GM23338 (cell line): Measurements from ENCODE around the gene LENEP. TPM values are rescaled to one million over a fixed set of nuclear protein-coding genes. Genes with fewer than 3 reads are reported as not detected.
"Not testable (repeated sequence)": the region's sequence is repeated elsewhere in the genome, so short reads cannot be mapped to it uniquely, and the experiment has no call there.

Source experiments
- ATAC-seq: fragments of 200-7000 bp; cut with Tn5 transposase; 3 replicates; pipeline ENCODE4 v1.9.1; 2020
- DNase-seq: peaks from one replicate; pipeline ENCODE4 v3.0.0-alpha.2; 2015; ENCODE audit warnings: low spot score
- H2AFZ ChIP-seq: fragments of 200-600 bp; sonication (generic); 2 replicates; pipeline ENCODE4 v1.8.0; 2016; ENCODE audit warnings: antibody characterized with exemption, mild to moderate bottlenecking, moderate library complexity
- H3F3A ChIP-seq: fragments of 200-600 bp; sonication (generic); replicated peaks from 2 replicates; pipeline ENCODE4 v1.8.0; 2017; ENCODE audit warnings: antibody characterized with exemption, mixed run types, low read depth
- H3K27ac ChIP-seq: fragments of 200-600 bp; sonication (generic); 2 replicates; pipeline ENCODE4 v1.6.1; 2016; ENCODE audit warnings: low read depth
- H3K27me3 ChIP-seq: fragments of 200-600 bp; sonication (generic); 2 replicates; pipeline ENCODE4 v1.8.0; 2016; ENCODE audit warnings: mild to moderate bottlenecking, mixed run types, moderate library complexity; ENCODE audit not compliant: insufficient read depth
- H3K36me3 ChIP-seq: fragments of 200-600 bp; sonication (generic); 2 replicates; pipeline ENCODE4 v1.8.0; 2016; ENCODE audit warnings: mild to moderate bottlenecking; ENCODE audit not compliant: insufficient read depth
- H3K4me1 ChIP-seq: fragments of 200-600 bp; sonication (generic); 2 replicates; pipeline ENCODE4 v1.8.0; 2016; ENCODE audit warnings: mild to moderate bottlenecking, moderate library complexity; ENCODE audit not compliant: insufficient read depth
- H3K4me2 ChIP-seq: fragments of 200-600 bp; sonication (generic); 2 replicates; pipeline ENCODE4 v1.7.1; 2017; ENCODE audit warnings: mixed run types
- H3K4me3 ChIP-seq: fragments of 200-600 bp; sonication (generic); 2 replicates; pipeline ENCODE4 v1.6.1; 2016; ENCODE audit warnings: mixed run types
- H3K79me2 ChIP-seq: fragments of 200-600 bp; sonication (generic); replicated peaks from 2 replicates; pipeline ENCODE4 v1.8.0; 2017; ENCODE audit warnings: mild to moderate bottlenecking; ENCODE audit not compliant: insufficient read depth
- H3K9me2 ChIP-seq: fragments of 200-600 bp; sonication (generic); 2 replicates; pipeline ENCODE4 v1.8.0; 2017; ENCODE audit not compliant: insufficient read depth
- H4K20me1 ChIP-seq: fragments of 200-600 bp; sonication (generic); replicated peaks from 2 replicates; pipeline ENCODE4 v1.8.0; 2017; ENCODE audit warnings: mild to moderate bottlenecking; ENCODE audit not compliant: insufficient read depth
- H3K27ac Mint-ChIP-seq: 2 replicates; pipeline ENCODE4 v1.8.0; 2020; ENCODE audit warnings: inconsistent platforms, mild to moderate bottlenecking, moderate library complexity, mixed read lengths
- H3K27me3 Mint-ChIP-seq: 3 replicates; pipeline ENCODE4 v1.8.0; 2022; ENCODE audit warnings: low read depth, mild to moderate bottlenecking, moderate library complexity, mixed read lengths, inconsistent platforms; ENCODE audit not compliant: insufficient read depth, poor library complexity
- H3K36me3 Mint-ChIP-seq: 3 replicates; pipeline ENCODE4 v1.8.0; 2021; ENCODE audit warnings: low read depth, mild to moderate bottlenecking, inconsistent platforms, moderate library complexity, mixed read lengths
- H3K4me1 Mint-ChIP-seq: 3 replicates; pipeline ENCODE4 v1.8.0; 2020; ENCODE audit warnings: mild to moderate bottlenecking, inconsistent platforms, mixed read lengths
- H3K4me3 Mint-ChIP-seq: 3 replicates; pipeline ENCODE4 v1.8.0; 2021; ENCODE audit warnings: moderate library complexity, mild to moderate bottlenecking, inconsistent platforms, mixed read lengths
- H3K9me3 Mint-ChIP-seq: 3 replicates; pipeline ENCODE4 v1.8.0; 2020; ENCODE audit warnings: moderate library complexity, mild to moderate bottlenecking, inconsistent platforms, mixed read lengths
- CREB1 ChIP-seq: fragments of 250-450 bp; sonication (Bioruptor Pico); IDR thresholded peaks from 2 replicates; pipeline ENCODE4 v1.5.0; 2020; ENCODE audit warnings: low read depth, mild to moderate bottlenecking, moderate library complexity
- CTCF ChIP-seq, 2 experiments: fragments of 200-600 bp in 1 of 2; sonication (generic) in 1 of 2; conservative IDR thresholded peaks; 2 replicates each; pipeline versions ENCODE4 v1.5.1 to v1.6.1; 2016 to 2017; ENCODE audit warnings: antibody characterized with exemption in 2 of 2, low read depth in 2 of 2, mild to moderate bottlenecking in 2 of 2, moderate library complexity in 1 of 2
- EZH2 ChIP-seq: fragments of 200-600 bp; sonication (generic); IDR thresholded peaks from one replicate; pipeline ENCODE4 v1.8.0; 2017; ENCODE audit warnings: antibody characterized with exemption, mild to moderate bottlenecking, low read depth; ENCODE audit not compliant: unreplicated experiment
- NANOG ChIP-seq: IDR thresholded peaks from 2 replicates; pipeline ENCODE4 v1.6.1; 2016; ENCODE audit warnings: antibody characterized with exemption, borderline replicate concordance
- POLR2AphosphoS5 ChIP-seq: IDR thresholded peaks from 2 replicates; pipeline ENCODE4 v1.6.1; 2016; ENCODE audit warnings: antibody characterized with exemption, low read depth
- REST ChIP-seq: IDR thresholded peaks from one replicate; pipeline ENCODE4 v1.6.1; 2018; ENCODE audit warnings: antibody characterized with exemption; ENCODE audit not compliant: unreplicated experiment
- STAT1 ChIP-seq: IDR thresholded peaks from one replicate; pipeline ENCODE4 v1.6.1; 2016; ENCODE audit warnings: antibody characterized with exemption; ENCODE audit not compliant: unreplicated experiment
- ZNF114 ChIP-seq: fragments of 250-450 bp; sonication (Bioruptor Pico); IDR thresholded peaks from 2 replicates; pipeline ENCODE4 v1.5.0; 2020; ENCODE audit warnings: mild to moderate bottlenecking, moderate library complexity
- polyA plus RNA-seq: library from polyadenylated mRNA; unstranded; fragments of >200 nt; fragmentation: Nextera tagmentation; extraction: Ambion mirVana; gene quantifications from 2 replicates; pipeline ENCODE4 v1.2.1, GENCODE V29; 2016
- total RNA-seq: library from RNA; depleted of rRNA; stranded (reverse); fragments of >200 nt; shearing (Covaris generic); gene quantifications from 2 replicates; pipeline ENCODE4 v1.2.3, GENCODE V29; 2014

The LENEP gene
- total and polyA plus RNA-seq, 2 experiments from 2014 or later = 1.6 TPM; not detected in 1

DNA sequence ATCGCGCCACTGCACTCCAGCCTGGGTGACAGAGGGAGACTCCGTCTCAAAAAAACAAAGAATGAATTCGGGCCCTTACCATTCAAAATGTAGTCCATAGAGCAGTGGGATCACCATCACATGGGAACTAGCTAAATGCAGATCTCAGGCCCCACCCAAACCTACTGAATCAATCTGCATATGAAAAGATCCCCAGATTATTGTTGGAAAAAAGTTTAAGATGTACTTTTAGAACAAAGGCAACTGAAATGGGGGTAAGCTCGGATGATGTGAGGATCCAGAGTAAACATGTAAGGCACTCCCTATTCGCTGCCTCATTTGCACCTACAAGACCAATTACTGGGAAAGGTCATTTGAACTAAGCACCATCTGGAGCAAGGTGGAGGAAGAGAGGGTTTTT, 11.0 kb upstream of the LENEP start (continued):
- no peak for TF ChIP-seq REST

DNA sequence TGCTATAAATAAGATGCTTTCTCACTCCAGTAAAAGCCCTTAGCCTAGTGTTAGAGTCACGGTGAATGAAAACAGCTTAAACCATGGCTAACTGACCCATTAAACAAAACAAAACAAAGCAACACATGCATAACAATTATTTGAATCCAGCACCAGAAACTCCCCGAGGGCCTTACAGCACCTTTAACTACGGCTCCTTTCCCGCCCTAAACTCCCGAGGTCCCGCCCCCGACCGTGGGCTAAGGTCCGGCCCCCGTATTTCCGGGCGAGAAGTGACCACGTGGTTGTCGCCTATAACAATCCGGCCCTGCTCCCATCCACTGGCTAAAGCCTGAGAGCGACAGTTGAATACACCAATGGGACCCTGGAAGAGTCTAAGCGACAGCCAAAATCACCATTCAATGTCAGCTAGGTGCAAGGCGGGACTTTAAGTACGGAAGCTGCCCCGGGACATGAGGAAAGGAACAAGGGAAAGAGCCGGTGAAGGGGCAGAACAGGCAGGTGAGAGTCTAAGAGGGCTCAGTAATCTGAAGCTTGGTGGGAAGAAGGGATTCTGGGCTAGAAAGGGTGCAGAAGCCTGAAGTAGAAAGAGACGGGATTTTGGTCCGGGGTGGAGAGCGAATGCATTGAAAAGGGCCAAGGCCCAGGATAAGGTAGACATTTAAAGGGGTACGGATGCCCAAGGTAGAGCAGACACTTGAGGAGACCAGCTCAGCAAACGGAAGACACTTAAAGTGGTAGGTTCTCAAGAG, 10.3 kb upstream of the LENEP start, which contains the start of gene FLAD1:
Gene FLAD1, plus strand, starts transcription at position 448 of the 752 bp plus-strand sequence. CDS start 351 bp downstream, outside the sequence.
- DNase-seq (peak; percentile 100), ATAC-seq (peak; percentile 96)
- Histone ChIP-seq H3K4me2 (peak within 1 kb of the TSS; percentile 95), H3K79me2 (peaks cover 71% of the 10 kb centered on the region), H3K4me3 (peak within 1 kb of the TSS; percentile 69), H3K36me3 (peaks cover 26% of the 10 kb centered on the region), H2AFZ (no peak within 1 kb of the TSS), H3K9me2 (no peaks in the 10 kb centered on the region), H3K27me3 (no peaks in the 10 kb centered on the region), H3K4me1 (peaks cover 9% of the 10 kb centered on the region), H3F3A (peaks cover 23% of the 10 kb centered on the region), H4K20me1 (peaks cover 17% of the 10 kb centered on the region; the same call in 1 of the 2 replicates), H3K27ac (peak within 1 kb of the TSS; percentile 98)
- Mint-ChIP-seq H3K36me3 (peaks cover 74% of the 10 kb centered on the region), H3K27ac (no peak within 1 kb of the TSS; the same call in 1 of the 2 replicates), H3K4me1 (peaks cover 4% of the 10 kb centered on the region), H3K27me3 (peaks cover 2% of the 10 kb centered on the region), H3K4me3 (no peak within 1 kb of the TSS), H3K9me3 (no peaks in the 10 kb centered on the region)
- TF ChIP-seq STAT1 (no peak), CREB1 (CRISPR knock-in tag) (peak; percentile 79), NANOG (peak; percentile 19; the same call in 1 of the 2 replicates), ZNF114 (CRISPR knock-in tag) (no peak), POLR2AphosphoS5 (peak; percentile 80)

- H3K27me3 ChIP-seq = no peaks in the 10 kb centered on the region
- H3K4me3 ChIP-seq = peak overlapping the region; percentile 69
- Mint-ChIP-seq H3K9me3 (no peaks in the 10 kb centered on the region; the same call in 2 of the 3 replicates), H3K36me3 (peaks cover 75% of the 10 kb centered on the region), H3K27me3 (peaks cover 6% of the 10 kb centered on the region), H3K4me3 (no peak overlapping the region), H3K4me1 (peaks cover 6% of the 10 kb centered on the region), H3K27ac (no peak overlapping the region; the same call in 1 of the 2 replicates)
- no peak overlapping the region for H2AFZ ChIP-seq
- H3K36me3 ChIP-seq = peaks cover 20% of the 10 kb centered on the region
- no peaks in the 10 kb centered on the region for H3K9me2 ChIP-seq
- DNase-seq (no peak), ATAC-seq (peak; percentile 3; the same call in 2 of the 3 replicates)
- H3K27ac ChIP-seq = peak overlapping the region; percentile 41
- H3K4me2 ChIP-seq = peak overlapping the region; percentile 95
- H3K4me1 ChIP-seq = peaks cover 9% of the 10 kb centered on the region
- TF ChIP-seq CTCF (conservative IDR thresholded peaks at IDR 0.05; ENCODE audit: low read depth in 2 of 2) = 0 out of 4 replicates have a peak, but pooled peaks of 1 of the 2 experiments have one; percentile 7
- TF ChIP-seq EZH2 = no peak
- peaks cover 16% of the 10 kb centered on the region; the same call in 1 of the 2 replicates for H4K20me1 ChIP-seq
- H3F3A ChIP-seq = peaks cover 24% of the 10 kb centered on the region
- peaks cover 69% of the 10 kb centered on the region for H3K79me2 ChIP-seq
These were observed 9.5 kb upstream of the LENEP start for GRCh38 chr1:154983776-154984466.

DNA sequence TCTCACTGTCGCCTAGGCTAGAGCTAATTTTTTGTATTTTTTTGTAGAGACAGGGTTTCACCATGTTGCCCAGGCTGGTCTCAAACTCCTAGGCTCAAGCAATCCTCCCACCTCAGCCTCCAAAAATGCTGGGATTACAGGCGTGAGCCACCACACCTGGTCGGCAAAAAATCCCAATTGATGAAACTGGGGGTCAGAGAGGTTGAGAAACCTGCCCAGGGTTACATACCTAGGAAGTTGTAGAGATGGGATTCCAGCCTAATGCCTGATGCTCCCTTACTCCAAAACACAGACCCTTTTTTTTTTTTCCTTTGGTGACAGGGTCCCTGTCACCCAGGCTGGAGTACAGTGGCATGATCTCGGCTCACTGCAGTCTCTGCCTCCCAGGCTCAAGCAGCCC, 6.7 kb upstream of the LENEP start:
- H3K27ac Mint-ChIP-seq, ATAC-seq, H3K27me3 ChIP-seq, H3K4me3 Mint-ChIP-seq, H3K27ac ChIP-seq, H3K9me3 Mint-ChIP-seq, H3K4me1 Mint-ChIP-seq, DNase-seq, H2AFZ ChIP-seq, H3K4me3 ChIP-seq, H3K4me2 ChIP-seq, H3K36me3 ChIP-seq, H3K27me3 Mint-ChIP-seq, H3K4me1 ChIP-seq, H3K9me2 ChIP-seq: not testable (repeated sequence)
- H4K20me1 ChIP-seq = peaks cover 19% of the 10 kb centered on the region; the same call in 1 of the 2 replicates
- peaks cover 11% of the 10 kb centered on the region; the same call in 1 of the 2 replicates for H3F3A ChIP-seq
- peaks cover 51% of the 10 kb centered on the region for H3K79me2 ChIP-seq
- H3K36me3 Mint-ChIP-seq = peaks cover 63% of the 10 kb centered on the region
